Activated CD8-positive, alpha-beta memory T cell treated with anti-CD3 and anti-CD28 coated beads for 4 hours (primary cell): ENCODE results near the gene USP9X.
"Not testable (repeated sequence)": the region's sequence is repeated elsewhere in the genome, so short reads cannot be mapped to it uniquely, and the experiment has no call there.

Experiments
- DNase-seq, 2 donors: peaks; one replicate each; pipeline ENCODE4 v3.0.0-alpha.2; 2020; ENCODE audit warnings: low read depth in 2 of 2

The USP9X gene

GRCh38 chrX:41189156-41189555 lies 103.9 kb downstream of the USP9X start:
- no peak for DNase-seq

DNA sequence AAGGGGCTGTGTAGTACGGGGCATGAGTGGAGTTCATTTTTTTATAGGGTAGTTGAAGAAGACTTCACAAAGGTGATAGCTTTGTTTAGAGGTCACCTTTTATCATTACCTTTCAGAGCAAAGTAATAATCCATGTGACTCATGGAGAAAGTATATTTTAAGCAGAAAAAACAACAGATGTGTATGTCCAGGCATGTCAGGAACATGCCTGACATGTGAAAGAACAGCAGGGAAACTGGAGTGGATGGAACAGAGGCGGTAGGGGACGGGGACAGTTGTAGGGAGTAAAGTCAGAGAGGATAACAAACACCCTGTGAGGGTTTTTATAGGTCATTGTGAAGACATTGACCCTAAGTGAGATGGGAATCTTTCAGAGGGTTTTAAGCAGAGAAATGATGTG lies 107.6 kb downstream of the USP9X start:
- no peak for DNase-seq

GRCh38 chrX:41198410-41198809 lies 113.2 kb downstream of the USP9X start:
- DNase-seq = no peak

- no peak for DNase-seq
Measured at GRCh38 chrX:41200785-41201184, 115.5 kb downstream of the USP9X start.

- DNase-seq = no peak
Measured at GRCh38 chrX:41209853-41210252, 124.6 kb downstream of the USP9X start.

DNA sequence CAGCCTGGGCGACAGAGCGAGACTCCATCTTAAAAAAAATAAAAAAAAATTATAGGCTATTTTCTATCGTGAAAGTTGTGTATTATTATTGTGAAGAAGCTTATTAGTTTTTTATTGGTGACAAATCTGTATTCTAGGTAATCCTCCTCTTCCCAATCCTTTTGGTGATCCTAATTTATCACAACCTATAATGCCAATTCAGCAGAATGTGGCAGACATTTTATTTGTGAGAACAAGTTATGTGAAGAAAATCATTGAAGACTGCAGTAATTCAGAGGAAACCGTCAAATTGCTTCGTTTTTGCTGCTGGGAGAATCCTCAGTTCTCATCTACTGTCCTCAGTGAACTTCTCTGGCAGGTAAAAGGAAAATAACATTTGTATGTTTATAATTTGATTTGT lies 139.4 kb downstream of the USP9X start:
- DNase-seq = no peak

DNA sequence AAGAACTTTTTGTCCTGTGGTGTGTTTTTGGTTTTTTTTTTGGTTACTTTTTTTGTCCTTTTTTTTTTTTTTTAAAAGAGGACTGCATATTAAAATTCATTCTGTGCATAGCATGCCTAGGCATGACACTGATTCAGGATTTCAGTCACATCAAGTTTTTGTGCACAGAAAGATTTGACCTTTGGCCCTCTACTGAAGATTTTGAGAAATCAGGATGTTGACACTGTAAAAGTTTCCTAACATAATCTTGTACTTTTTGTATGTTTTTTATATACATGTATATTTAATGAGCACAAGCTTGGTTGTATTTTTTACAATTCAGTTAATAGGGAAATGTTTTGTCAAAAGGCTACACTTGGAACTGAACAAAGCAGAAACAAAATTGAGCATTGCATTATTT lies 148.7 kb downstream of the USP9X start:
- DNase-seq = no peak

GRCh38 chrX:41234471-41234870 lies 149.2 kb downstream of the USP9X start:
- not testable (repeated sequence) for DNase-seq

- DNase-seq = no peak
Measured at GRCh38 chrX:41234962-41235361, 149.7 kb downstream of the USP9X start.

GRCh38 chrX:41236629-41237028 lies 151.4 kb downstream of the USP9X start:
- DNase-seq = no peak

DNA sequence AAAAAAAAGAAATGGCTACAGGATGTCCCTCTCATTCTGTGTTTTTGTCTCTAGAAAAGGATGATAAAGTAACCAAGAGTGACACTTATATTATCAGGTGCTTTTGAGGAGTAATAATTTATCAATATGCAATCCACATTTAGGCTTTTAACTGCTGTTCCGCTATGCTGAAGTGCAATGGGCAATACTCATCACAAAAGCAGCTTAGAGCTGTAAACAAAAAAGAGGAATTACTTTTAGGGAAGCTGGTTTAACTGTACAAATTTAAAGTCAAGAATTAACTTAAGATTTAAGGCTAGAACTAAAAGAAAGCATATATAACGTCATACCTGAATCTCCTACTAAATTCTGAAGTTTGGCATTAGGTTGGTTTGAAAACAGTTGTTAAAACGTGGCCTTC lies 155.3 kb downstream of the USP9X start:
- no peak for DNase-seq

DNA sequence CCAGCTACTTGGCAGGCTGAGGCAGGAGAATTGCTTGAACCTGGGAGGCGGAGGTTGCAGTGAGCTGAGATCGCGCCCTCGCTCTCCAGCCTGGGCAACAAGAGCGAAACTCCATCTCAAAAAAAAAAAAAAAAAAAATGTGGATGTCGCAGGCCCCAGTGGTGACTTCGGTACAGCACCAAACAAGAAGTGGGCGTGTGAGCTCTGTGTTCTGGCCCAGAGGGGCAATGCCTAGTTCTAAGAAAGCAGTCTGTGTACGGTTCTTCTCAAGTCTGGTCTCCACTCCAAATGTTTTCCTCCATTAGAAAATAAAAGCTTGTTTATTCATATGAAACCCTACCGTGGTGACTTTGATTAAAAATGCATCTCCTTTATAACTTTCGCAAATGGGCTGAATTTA lies 156.7 kb downstream of the USP9X start:
- DNase-seq = no peak

DNA sequence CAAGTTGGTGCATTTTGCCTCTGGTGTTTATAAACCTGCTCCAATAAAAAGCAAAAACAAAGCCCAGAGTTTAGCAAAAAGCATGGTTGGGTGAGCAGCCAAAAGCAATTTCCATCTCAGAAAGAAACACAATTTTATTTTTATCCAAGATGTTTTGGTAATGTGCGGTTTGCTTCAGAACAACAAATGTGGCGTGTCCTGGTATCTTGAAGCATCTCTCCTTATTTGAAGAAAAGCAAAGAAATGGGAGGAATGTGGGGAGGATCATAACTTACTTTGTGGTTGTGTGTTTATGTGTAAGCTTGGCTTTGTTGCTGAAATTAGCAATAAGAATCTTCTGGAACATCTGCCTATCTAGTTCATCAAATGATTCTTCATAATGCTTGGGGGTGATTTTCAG lies 160.4 kb downstream of the USP9X start:
- DNase-seq = no peak

- DNase-seq = no peak
Measured at GRCh38 chrX:41250867-41251266, 165.6 kb downstream of the USP9X start.

- no peak for DNase-seq
Measured at GRCh38 chrX:41257801-41258200, 172.6 kb downstream of the USP9X start.

- DNase-seq = no peak
Measured at GRCh38 chrX:41258226-41258625, 173.0 kb downstream of the USP9X start.

DNA sequence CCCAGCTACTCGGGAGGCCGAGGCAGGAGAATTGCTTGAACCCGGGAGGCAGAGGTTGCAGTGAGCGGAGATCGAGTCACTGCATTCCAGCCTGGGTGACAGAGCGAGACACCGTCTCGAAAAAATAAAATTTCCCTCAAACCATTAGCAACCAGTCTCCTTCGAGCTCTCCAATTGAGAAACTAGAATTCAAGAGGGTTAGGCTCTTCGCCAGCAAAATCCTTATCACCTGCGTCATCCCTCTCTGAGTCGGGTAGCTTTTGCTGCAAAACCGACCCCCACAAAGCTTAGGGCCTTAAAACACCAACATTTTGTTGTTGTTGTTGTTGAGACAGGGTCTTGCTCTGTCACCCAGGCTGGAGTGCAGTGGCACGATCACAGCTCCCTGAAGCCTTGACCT lies 173.6 kb downstream of the USP9X start:
- DNase-seq = no peak

GRCh38 chrX:41259516-41259915 lies 174.3 kb downstream of the USP9X start:
- DNase-seq = no peak

DNA sequence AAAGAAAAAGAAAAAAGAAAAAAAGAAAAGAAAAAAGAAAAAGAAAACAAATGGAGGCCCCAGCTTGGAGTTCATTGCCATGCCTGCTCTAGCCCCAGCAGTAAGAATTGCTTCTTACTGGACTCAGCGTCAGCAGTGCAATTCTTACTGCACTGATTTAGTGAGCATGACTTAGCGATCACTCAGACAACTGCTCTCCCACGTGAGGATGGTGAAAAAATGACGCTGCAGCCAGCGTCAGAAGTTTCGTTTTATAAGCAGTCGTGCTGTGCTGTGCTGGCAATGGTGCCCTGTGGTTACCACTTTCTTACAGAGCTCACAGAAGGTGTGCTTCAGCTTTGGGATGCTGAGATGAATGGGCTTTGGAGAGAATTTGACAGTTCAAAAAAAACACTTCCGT lies 180.4 kb downstream of the USP9X start:
- DNase-seq = peak in 1 of 2 donors; percentile 21

- DNase-seq = no peak
Measured at GRCh38 chrX:41273638-41274037, 188.4 kb downstream of the USP9X start.

DNA sequence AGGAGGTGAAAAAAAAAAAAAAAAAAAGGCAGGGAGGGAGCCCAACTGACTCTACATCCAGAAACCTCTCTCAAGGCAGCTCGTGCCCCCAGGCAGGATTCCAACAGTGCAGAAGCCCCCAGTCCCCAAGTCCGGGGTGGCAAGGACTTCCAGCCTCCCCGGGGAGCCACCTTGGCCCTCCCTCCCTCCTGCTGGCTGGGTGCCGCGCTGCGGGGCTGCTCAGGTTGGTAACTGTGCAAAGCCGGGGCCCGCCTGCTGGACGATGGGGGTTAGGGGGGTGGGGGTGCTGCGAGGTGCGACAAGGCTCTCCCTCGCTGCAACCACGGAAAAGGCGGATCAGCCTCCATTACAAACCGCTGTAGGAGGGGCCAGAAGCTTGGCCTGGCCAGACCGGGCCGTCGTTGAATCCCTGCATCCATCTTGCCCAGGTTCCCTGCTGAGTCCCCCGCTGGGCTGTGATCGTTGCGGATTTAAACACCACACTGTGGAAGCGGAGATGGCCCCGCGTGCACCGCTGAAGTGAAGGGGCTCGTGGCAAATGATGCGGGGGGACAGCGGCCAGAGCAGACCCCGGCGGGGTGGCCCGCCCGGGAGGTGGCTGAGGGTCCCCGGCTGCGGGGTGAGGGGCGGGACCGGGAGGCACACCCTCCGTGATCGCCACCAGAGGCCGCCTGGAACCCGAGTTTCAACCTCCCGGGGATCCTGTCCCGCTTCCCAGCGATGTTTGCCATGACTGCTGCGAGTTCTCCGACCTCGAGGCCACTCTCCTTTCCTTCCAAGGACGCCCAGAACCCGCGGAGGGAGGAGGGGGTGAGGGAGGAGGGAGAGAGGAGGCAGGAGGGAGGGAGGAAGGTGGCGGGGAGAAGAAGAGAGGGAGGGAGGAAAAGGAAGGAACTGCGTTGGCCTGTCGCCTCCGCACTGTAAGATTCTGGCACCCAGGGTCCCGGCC lies 190.7 kb downstream of the USP9X start:
- peak; percentile 11 to 25 for DNase-seq

DNA sequence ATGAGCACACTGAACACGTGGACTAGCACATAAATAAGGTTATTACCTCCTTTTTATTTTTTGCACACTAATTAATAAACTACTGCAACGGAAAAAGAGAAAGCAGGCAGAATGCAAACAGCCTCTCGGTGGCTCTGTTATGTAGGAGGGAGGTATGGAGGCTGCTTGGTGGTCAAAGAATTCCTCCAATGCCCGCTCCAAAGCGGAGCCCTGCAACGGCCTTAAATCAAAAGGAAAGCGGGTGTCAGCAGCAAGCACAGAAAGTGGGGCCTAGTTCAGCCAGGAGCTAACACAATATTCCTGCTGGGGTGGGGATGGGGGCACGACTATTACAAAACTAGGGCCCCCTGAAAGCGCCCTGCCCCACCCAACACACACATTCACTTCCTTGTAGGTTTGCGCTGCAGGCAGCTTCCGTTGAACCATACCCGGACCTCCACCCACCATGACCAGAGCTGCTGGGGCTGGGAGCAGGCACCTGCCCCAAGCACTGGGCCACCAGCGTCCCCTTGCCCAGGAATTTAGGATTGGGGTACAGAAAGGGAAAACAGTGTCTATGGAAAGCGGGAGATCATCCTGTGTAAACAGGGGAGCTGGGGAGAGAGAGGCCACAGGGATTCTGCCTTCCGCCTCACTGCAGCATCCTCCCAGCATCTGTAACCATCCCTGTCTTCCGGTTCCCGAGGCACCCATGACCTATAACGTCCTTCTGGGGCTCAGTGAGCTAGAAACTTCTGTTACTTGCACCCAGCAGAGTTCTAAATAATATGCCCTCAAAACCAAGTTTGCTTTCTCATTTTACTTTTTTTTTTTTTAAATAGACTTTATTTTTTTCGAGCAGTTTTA lies 191.6 kb downstream of the USP9X start:
- no peak for DNase-seq

- DNase-seq = not testable (repeated sequence)
Measured at GRCh38 chrX:41282307-41282706, 197.1 kb downstream of the USP9X start.
